Measurements from ENCODE around the gene CD248. TPM values are rescaled to one million over a fixed set of nuclear protein-coding genes. Genes with fewer than 3 reads are reported as not detected.
"Not testable (repeated sequence)": the region's sequence is repeated elsewhere in the genome, so short reads cannot be mapped to it uniquely, and the experiment has no call there.

Gene CD248
- total RNA-seq, 6 experiments from 2014 or later, result 437 to 739 (median 687) TPM

- TF ChIP-seq, protein P1, sequence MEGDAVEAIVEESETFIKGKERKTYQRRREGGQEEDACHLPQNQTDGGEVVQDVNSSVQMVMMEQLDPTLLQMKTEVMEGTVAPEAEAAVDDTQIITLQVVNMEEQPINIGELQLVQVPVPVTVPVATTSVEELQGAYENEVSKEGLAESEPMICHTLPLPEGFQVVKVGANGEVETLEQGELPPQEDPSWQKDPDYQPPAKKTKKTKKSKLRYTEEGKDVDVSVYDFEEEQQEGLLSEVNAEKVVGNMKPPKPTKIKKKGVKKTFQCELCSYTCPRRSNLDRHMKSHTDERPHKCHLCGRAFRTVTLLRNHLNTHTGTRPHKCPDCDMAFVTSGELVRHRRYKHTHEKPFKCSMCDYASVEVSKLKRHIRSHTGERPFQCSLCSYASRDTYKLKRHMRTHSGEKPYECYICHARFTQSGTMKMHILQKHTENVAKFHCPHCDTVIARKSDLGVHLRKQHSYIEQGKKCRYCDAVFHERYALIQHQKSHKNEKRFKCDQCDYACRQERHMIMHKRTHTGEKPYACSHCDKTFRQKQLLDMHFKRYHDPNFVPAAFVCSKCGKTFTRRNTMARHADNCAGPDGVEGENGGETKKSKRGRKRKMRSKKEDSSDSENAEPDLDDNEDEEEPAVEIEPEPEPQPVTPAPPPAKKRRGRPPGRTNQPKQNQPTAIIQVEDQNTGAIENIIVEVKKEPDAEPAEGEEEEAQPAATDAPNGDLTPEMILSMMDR (IDR thresholded peaks at IDR 0.05), result no peak
- DNase-seq, result no peak
- Mint-ChIP-seq H3K9me3 (no peaks in the 10 kb centered on the region), H3K27ac (peak overlapping the region; percentile 55), H3K27me3 (ENCODE audit: insufficient read depth) (peaks cover 8% of the 10 kb centered on the region), H3K4me3 (0 out of 2 replicates have a peak overlapping the region, but pooled peaks have one; percentile 71), H3K4me1 (ENCODE audit: low read depth) (peaks cover 16% of the 10 kb centered on the region), H3K36me3 (ENCODE audit: low read depth) (no peaks in the 10 kb centered on the region)
These were observed 37.6 kb downstream of the CD248 start for GRCh38 chr11:66279092-66279734.

DNA sequence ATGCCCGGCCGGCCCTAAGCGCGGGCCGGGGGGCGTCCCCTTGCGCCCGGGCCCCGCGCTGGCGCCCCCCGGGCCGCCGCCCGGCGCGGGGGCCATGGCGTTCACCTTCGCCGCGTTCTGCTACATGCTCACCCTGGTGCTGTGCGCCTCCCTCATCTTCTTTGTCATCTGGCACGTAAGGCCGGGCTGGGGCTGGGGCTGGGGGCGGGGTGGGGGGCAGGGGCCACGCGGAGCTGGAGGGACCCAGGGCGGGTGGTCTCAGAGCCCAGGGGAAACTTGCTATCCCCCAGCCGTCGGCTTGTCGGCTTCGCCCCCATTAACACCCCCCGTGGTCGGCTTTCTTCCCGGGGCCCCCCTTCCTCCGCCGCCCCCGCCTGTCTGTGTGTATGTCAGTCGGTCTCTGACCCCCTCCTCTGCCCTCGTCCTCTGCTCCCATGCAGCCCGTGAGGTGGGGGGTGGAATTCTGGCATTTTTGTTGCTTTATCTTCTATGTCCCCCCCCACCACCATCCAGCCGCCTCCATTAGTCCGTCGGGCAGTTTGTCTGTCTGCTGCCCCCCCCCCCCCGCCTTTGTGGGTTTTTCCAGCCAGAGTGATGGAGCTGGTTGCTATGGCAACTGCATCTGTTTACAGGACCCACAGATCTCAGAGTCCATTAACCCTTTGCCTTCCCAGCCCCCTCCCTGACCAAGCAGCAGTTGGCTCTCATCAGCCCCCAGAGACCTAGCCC is 38.3 kb downstream of the CD248 start:
- Mint-ChIP-seq H3K9me3 (no peaks in the 10 kb centered on the region), H3K4me1 (ENCODE audit: low read depth) (peaks cover 16% of the 10 kb centered on the region), H3K27ac (peak overlapping the region; percentile 55; the same call in 1 of the 2 replicates), H3K36me3 (ENCODE audit: low read depth) (peaks cover 2% of the 10 kb centered on the region; the same call in 1 of the 2 replicates), H3K27me3 (ENCODE audit: insufficient read depth) (peaks cover 8% of the 10 kb centered on the region), H3K4me3 (peak overlapping the region; percentile 71)
- peak; percentile 28 for DNase-seq
- TF ChIP-seq, protein P1 (IDR thresholded peaks at IDR 0.05), result no peak

DNA sequence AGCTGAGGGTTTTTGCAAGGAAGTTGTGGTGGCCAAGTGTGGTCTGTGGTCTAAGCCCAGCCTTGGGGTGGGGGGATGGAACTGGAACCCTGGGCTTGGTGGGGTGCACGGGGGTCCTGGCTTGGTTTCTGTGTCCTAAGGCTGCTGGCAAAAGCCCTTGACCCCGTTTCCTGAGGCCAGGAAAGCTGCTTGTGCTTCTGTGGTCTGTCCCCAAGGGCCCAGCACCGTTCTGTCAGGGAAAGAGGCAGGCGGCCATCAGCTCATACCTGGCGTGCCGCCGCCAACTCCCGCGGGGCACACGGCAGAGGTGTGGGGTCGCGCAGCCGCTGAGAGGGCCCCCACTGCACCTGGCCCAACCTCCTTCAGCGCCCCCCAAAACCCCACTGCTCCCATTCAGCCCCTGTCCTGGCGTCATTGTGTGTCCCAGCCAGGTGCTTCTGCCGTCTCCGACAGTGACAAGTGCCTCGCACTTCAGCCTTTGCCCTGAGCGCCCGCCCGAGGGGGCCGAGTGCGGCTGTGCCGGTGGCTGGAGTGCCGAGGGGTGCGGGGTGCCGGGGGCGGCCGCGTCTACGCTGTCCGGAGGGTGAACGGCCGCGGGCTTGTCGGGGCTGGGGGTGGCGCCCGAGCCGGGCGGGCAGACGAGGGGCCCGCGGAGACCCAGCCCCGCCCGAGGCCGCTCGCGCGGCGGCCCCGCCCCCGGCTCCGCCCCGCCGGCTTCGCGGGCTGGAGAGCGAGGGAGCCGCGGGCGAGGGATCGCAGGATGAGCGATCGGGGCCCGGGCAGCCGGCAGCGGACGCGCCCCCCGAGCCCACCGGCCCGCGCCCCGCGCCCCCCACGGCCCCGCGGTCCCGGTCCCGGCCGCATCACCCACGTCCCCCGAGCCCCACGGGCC is 39.1 kb downstream of the CD248 start, which contains the start of gene CNIH2:
CNIH2 (plus strand) TSS at position 705 of the 892 bp plus-strand sequence. CDS start 282 bp downstream, outside the sequence.
- Mint-ChIP-seq H3K4me3 (peak within 1 kb of the TSS; percentile 71), H3K27me3 (ENCODE audit: insufficient read depth) (peaks cover 8% of the 10 kb centered on the region), H3K27ac (peak within 1 kb of the TSS; percentile 55; the same call in 1 of the 2 replicates), H3K36me3 (ENCODE audit: low read depth) (peaks cover 7% of the 10 kb centered on the region; the same call in 1 of the 2 replicates), H3K9me3 (no peaks in the 10 kb centered on the region), H3K4me1 (ENCODE audit: low read depth) (peaks cover 16% of the 10 kb centered on the region)
- TF ChIP-seq, protein P1 (IDR thresholded peaks at IDR 0.05), result no peak
- no peak for DNase-seq

- not testable (repeated sequence) for H3K27me3 Mint-ChIP-seq (ENCODE audit: insufficient read depth); H3K9me3 Mint-ChIP-seq; DNase-seq; H3K4me3 Mint-ChIP-seq
- Mint-ChIP-seq H3K27ac (peak overlapping the region; percentile 24; the same call in 1 of the 2 replicates), H3K4me1 (ENCODE audit: low read depth) (peaks cover 16% of the 10 kb centered on the region), H3K36me3 (ENCODE audit: low read depth) (peaks cover 13% of the 10 kb centered on the region; the same call in 1 of the 2 replicates)
These were observed 39.8 kb downstream of the CD248 start for GRCh38 chr11:66277064-66277463.

GRCh38 chr11:66276619-66277018 is 40.2 kb downstream of the CD248 start:
- Mint-ChIP-seq H3K36me3 (ENCODE audit: low read depth) (peaks cover 18% of the 10 kb centered on the region; the same call in 1 of the 2 replicates), H3K4me1 (ENCODE audit: low read depth) (peaks cover 14% of the 10 kb centered on the region)
- H3K4me3 Mint-ChIP-seq; H3K27ac Mint-ChIP-seq; H3K27me3 Mint-ChIP-seq (ENCODE audit: insufficient read depth); H3K9me3 Mint-ChIP-seq; DNase-seq: not testable (repeated sequence)

DNA sequence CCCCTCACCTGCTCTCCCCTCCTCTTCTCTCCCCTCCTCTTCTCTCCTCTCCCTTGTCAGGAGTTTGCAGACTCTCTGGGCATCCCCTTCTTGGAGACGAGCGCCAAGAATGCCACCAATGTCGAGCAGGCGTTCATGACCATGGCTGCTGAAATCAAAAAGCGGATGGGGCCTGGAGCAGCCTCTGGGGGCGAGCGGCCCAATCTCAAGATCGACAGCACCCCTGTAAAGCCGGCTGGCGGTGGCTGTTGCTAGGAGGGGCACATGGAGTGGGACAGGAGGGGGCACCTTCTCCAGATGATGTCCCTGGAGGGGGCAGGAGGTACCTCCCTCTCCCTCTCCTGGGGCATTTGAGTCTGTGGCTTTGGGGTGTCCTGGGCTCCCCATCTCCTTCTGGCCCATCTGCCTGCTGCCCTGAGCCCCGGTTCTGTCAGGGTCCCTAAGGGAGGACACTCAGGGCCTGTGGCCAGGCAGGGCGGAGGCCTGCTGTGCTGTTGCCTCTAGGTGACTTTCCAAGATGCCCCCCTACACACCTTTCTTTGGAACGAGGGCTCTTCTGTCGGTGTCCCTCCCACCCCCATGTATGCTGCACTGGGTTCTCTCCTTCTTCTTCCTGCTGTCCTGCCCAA is 40.7 kb downstream of the CD248 start:
- TF ChIP-seq, protein P1 (IDR thresholded peaks at IDR 0.05), result no peak
- H3K9me3 Mint-ChIP-seq, result no peaks in the 10 kb centered on the region
- H3K4me1 Mint-ChIP-seq (ENCODE audit: low read depth), result peaks cover 8% of the 10 kb centered on the region
- no peak overlapping the region for H3K4me3 Mint-ChIP-seq
- H3K27ac Mint-ChIP-seq, result no peak overlapping the region
- peaks cover 4% of the 10 kb centered on the region for H3K27me3 Mint-ChIP-seq (ENCODE audit: insufficient read depth)
- H3K36me3 Mint-ChIP-seq (ENCODE audit: low read depth), result peaks cover 18% of the 10 kb centered on the region; the same call in 1 of the 2 replicates
- no peak for DNase-seq

Data from HFFc6 (cell line).